H1 (cell line): ENCODE results near the gene GOLPH3L. TPM values are rescaled to one million over a fixed set of nuclear protein-coding genes. Genes with fewer than 3 reads are reported as not detected.
A peak's percentile ranks its signal among the peaks of the same experiment; 100 is the strongest.

Experiments
- CTCF ChIA-PET: fragments of 300-600 bp; sonication (Branson Sonifier 250); formaldehyde crosslinking; loops from one replicate; lab custom pipeline; 2021; ENCODE audit not compliant: partially characterized antibody; lab: Charles Lee
- POLR2A ChIA-PET: fragments of 300-600 bp; sonication (Branson Sonifier 250); formaldehyde crosslinking; loops from one replicate; lab custom pipeline; 2021; ENCODE audit warnings: inconsistent platforms; ENCODE audit not compliant: partially characterized antibody; lab: Charles Lee
- DNase-seq, 2 experiments: peaks; one replicate each; pipeline versions ENCODE4 v3.0.0 to v3.0.0-alpha.2; 2010 to 2022; ENCODE audit warnings: low spot score in 2 of 2, low read depth in 1 of 2, mixed read lengths in 1 of 2
- FAIRE-seq: peaks from 2 replicates; lab custom pipeline; 2011; peaks lifted over from hg19 to GRCh38; lab: Jason Lieb, UNC
- H2AFZ ChIP-seq: 2 replicates; pipeline ENCODE4 v1.8.1; 2012; ENCODE audit warnings: low read length, inconsistent platforms
- H2AK5ac ChIP-seq: 2 replicates; pipeline ENCODE4 v1.6.1; 2013; ENCODE audit warnings: low read depth, low read length
- H2BK120ac ChIP-seq: replicated peaks from 2 replicates; pipeline ENCODE3; 2013; ENCODE audit warnings: low read depth, low read length, inconsistent platforms
- H2BK12ac ChIP-seq: 2 replicates; pipeline ENCODE4 v1.6.1; 2013; ENCODE audit warnings: low read depth, low read length
- H2BK15ac ChIP-seq: 2 replicates; pipeline ENCODE4 v1.6.1; 2013; ENCODE audit warnings: low read length
- H2BK20ac ChIP-seq: 2 replicates; pipeline ENCODE4 v1.6.1; 2013; ENCODE audit warnings: low read length
- H2BK5ac ChIP-seq: 2 replicates; pipeline ENCODE4 v1.6.1; 2013; ENCODE audit warnings: low read depth, low read length
- H3K14ac ChIP-seq: 2 replicates; pipeline ENCODE4 v1.6.1; 2013; ENCODE audit warnings: inconsistent platforms; ENCODE audit not compliant: insufficient read length
- H3K18ac ChIP-seq: 2 replicates; pipeline ENCODE4 v1.6.1; 2013; ENCODE audit warnings: low read length; ENCODE audit errors: extremely low read depth
- H3K23ac ChIP-seq: 2 replicates; pipeline ENCODE4 v1.6.1; 2013; ENCODE audit warnings: inconsistent platforms; ENCODE audit not compliant: insufficient read length
- H3K23me2 ChIP-seq: 2 replicates; pipeline ENCODE4 v1.6.1; 2013; ENCODE audit warnings: low read depth, low read length
- H3K27ac ChIP-seq: 2 replicates; pipeline ENCODE4 v1.6.1; 2011; ENCODE audit warnings: low read depth, low read length, inconsistent platforms
- H3K27me3 ChIP-seq, 4 experiments: replicated peaks in 1 of 4; 1 replicate in 1 of 4; 2 replicates in 3 of 4; pipeline versions ENCODE4 v1.6.1 to v1.8.1; 2011 to 2013; ENCODE audit warnings: low read length in 3 of 4, mild to moderate bottlenecking in 3 of 4, inconsistent platforms in 2 of 4, mixed read lengths in 2 of 4, moderate library complexity in 1 of 4; ENCODE audit not compliant: control insufficient read depth in 3 of 4, insufficient read depth in 3 of 4; ENCODE audit errors: extremely low read depth in 1 of 4
- H3K36me3 ChIP-seq, 4 experiments: 2 replicates each; pipeline versions ENCODE4 v1.6.1 to v1.8.1; 2011 to 2013; ENCODE audit warnings: mild to moderate bottlenecking in 4 of 4, low read length in 3 of 4, moderate library complexity in 2 of 4, control low read depth in 1 of 4, inconsistent platforms in 1 of 4; ENCODE audit not compliant: insufficient read depth in 4 of 4, control insufficient read depth in 2 of 4
- H3K4ac ChIP-seq: replicated peaks from 2 replicates; pipeline ENCODE3; 2013; ENCODE audit warnings: low read length, low read depth, mixed read lengths, inconsistent platforms; ENCODE audit not compliant: insufficient read length
- H3K4me1 ChIP-seq, 4 experiments: replicated peaks in 1 of 4; 1 replicate in 1 of 4; 2 replicates in 3 of 4; pipeline versions ENCODE4 v1.6.1 to v1.8.1; 2011 to 2013; ENCODE audit warnings: low read length in 3 of 4, inconsistent platforms in 2 of 4, mixed read lengths in 1 of 4; ENCODE audit not compliant: insufficient read depth in 4 of 4, control insufficient read depth in 3 of 4
- H3K4me2 ChIP-seq, 2 experiments: 2 replicates each; pipeline versions ENCODE4 v1.6.1 to v1.8.1; 2011 to 2013; ENCODE audit warnings: low read depth in 2 of 2, low read length in 2 of 2, control low read depth in 1 of 2, inconsistent platforms in 1 of 2, mild to moderate bottlenecking in 1 of 2; ENCODE audit not compliant: insufficient read depth in 1 of 2
- H3K4me3 ChIP-seq, 4 experiments: fragments of 200-600, 300-600 bp in 1 of 4; sonication (generic), shearing (Covaris generic), sonication (Bioruptor Twin) in 1 of 4; 2 replicates each; pipeline versions ENCODE4 v1.5.1 to v1.8.1; 2011 to 2016; ENCODE audit warnings: low read length in 4 of 4, low read depth in 3 of 4, control low read depth in 2 of 4, inconsistent platforms in 2 of 4, mild to moderate bottlenecking in 2 of 4, mixed read lengths in 1 of 4, moderate library complexity in 1 of 4; ENCODE audit not compliant: insufficient read depth in 2 of 4; ENCODE audit errors: extremely low read depth in 1 of 4
- H3K56ac ChIP-seq: replicated peaks from 2 replicates; pipeline ENCODE3; 2013; ENCODE audit warnings: low read depth, mild to moderate bottlenecking, mixed read lengths, low read length, inconsistent platforms; ENCODE audit not compliant: insufficient read length
- H3K79me1 ChIP-seq: 2 replicates; pipeline ENCODE4 v1.6.1; 2013; ENCODE audit warnings: low read depth, low read length, control low read depth
- H3K79me2 ChIP-seq, 2 experiments: 2 replicates each; pipeline versions ENCODE4 v1.6.1 to v1.8.1; 2012 to 2013; ENCODE audit warnings: low read length in 2 of 2, mild to moderate bottlenecking in 2 of 2, inconsistent platforms in 1 of 2; ENCODE audit not compliant: insufficient read depth in 2 of 2, control insufficient read depth in 1 of 2
- H3K9ac ChIP-seq, 4 experiments: replicated peaks in 1 of 4; 1 replicate in 1 of 4; 2 replicates in 3 of 4; pipeline versions ENCODE4 v1.6.1 to v1.8.1; 2011 to 2013; ENCODE audit warnings: low read depth in 3 of 4, low read length in 3 of 4, control low read depth in 2 of 4, mild to moderate bottlenecking in 2 of 4, moderate library complexity in 2 of 4, inconsistent platforms in 1 of 4; ENCODE audit errors: extremely low read depth in 1 of 4
- H3K9me3 ChIP-seq, 2 experiments: 2 replicates each; pipeline versions ENCODE4 v1.6.1 to v1.8.1; 2012 to 2013; ENCODE audit warnings: mild to moderate bottlenecking in 2 of 2, moderate library complexity in 2 of 2, control low read depth in 1 of 2, inconsistent platforms in 1 of 2, low read depth in 1 of 2, low read length in 1 of 2, mixed read lengths in 1 of 2; ENCODE audit not compliant: insufficient read depth in 2 of 2
- H4K20me1 ChIP-seq, 2 experiments: replicated peaks in 1 of 2; 2 replicates each; pipeline versions ENCODE3 to v1.8.1; 2011 to 2013; ENCODE audit warnings: inconsistent platforms in 2 of 2, low read length in 2 of 2, mild to moderate bottlenecking in 1 of 2; ENCODE audit not compliant: insufficient read depth in 2 of 2, control insufficient read depth in 1 of 2
- H4K5ac ChIP-seq: 2 replicates; pipeline ENCODE4 v1.6.1; 2013; ENCODE audit warnings: low read length, low read depth, mixed read lengths, inconsistent platforms; ENCODE audit not compliant: insufficient read length
- H4K8ac ChIP-seq: 2 replicates; pipeline ENCODE4 v1.8.0; 2013; ENCODE audit warnings: mild to moderate bottlenecking, moderate library complexity, low read length, inconsistent platforms; ENCODE audit not compliant: insufficient read depth; ENCODE audit errors: extremely low read depth
- H4K91ac ChIP-seq: replicated peaks from 2 replicates; pipeline ENCODE3; 2013; ENCODE audit warnings: low read length, mixed read lengths, inconsistent platforms; ENCODE audit not compliant: insufficient read length
- POLR2AphosphoS5 ChIP-seq: IDR thresholded peaks from 2 replicates; pipeline ENCODE4 v1.6.1; 2011; ENCODE audit warnings: low read depth, low read length
- RAD21 ChIP-seq, 2 experiments: IDR thresholded peaks in 1 of 2; conservative IDR thresholded peaks in 1 of 2; 2 replicates each; pipeline ENCODE4 v1.6.1; 2011; ENCODE audit warnings: low read depth in 2 of 2, low read length in 2 of 2, improper control_type of control experiment in 1 of 2, inconsistent platforms in 1 of 2, mild to moderate bottlenecking in 1 of 2, moderate library complexity in 1 of 2
- YY1 ChIP-seq: IDR thresholded peaks from 2 replicates; pipeline ENCODE4 v1.6.1; 2011; ENCODE audit warnings: low read depth, mild to moderate bottlenecking, low read length
- WGBS, 2 experiments: shearing (Covaris generic) in 1 of 2; methylation state at CpG; one replicate each; pipeline versions ENCODE4 v1.1.6 to v1.1.7; 2013 to 2015; ENCODE audit warnings: low lambda C conversion rate in 2 of 2, mixed read lengths in 2 of 2, inconsistent platforms in 1 of 2, low coverage in 1 of 2, missing lambda C conversion rate in 1 of 2; ENCODE audit not compliant: insufficient replicate concordance in 2 of 2, insufficient coverage in 1 of 2, insufficient read length in 1 of 2; ENCODE audit errors: extremely low coverage in 1 of 2, missing lambda C conversion rate in 1 of 2; 5-methylcytosine and 5-hydroxymethylcytosine counted together
- polyA plus RNA-seq, 7 experiments: library from polyadenylated mRNA; depleted of rRNA in 3 of 7; stranded (reverse) in 5 of 7; unstranded in 2 of 7; fragments of >200 nt in 5 of 7; fragments of 200-250 nt in 2 of 7; gene quantifications; 1 replicate in 5 of 7; 2 replicates in 1 of 7; 4 replicates in 1 of 7; pipeline versions ENCODE4 v1.2.1 to v1.2.3, GENCODE V29; 2011 to 2013; ENCODE audit warnings: missing spikeins in 2 of 7, mixed read lengths in 2 of 7
- total RNA-seq: library from RNA; stranded (reverse); fragmentation: NEBNext Ultra II Directional; extraction: Animal tissue kit (Norgen Biotek cat#: 25700); gene quantifications from 2 replicates; pipeline ENCODE4 v1.2.1, GENCODE V29; 2021

The GOLPH3L gene
- total and polyA plus RNA-seq, 2 of the 8 experiments (the other 6 are each of a cell fraction or from before 2014, with no cell fraction given): 13.3 to 40.8 TPM

- H2AFZ ChIP-seq: no peak overlapping the region
- H3K79me2 ChIP-seq: 0 out of 4 replicates have a peak, but pooled peaks cover 0 to 3% of the 10 kb centered on the region in 2 experiments
- TF ChIP-seq YY1: no peak
- no peak for TF ChIP-seq POLR2AphosphoS5
- peak in 1 of 2 experiments; percentile 18; a peak in 2 of 4 replicates for TF ChIP-seq RAD21 (IDR thresholded peaks at IDR 0.05 in 1 of 2, conservative IDR thresholded peaks at IDR 0.05 in 1 of 2; ENCODE audit: low read depth in 2 of 2, low read length in 2 of 2)
- TF ChIP-seq, all 59 proteins: peak for 1
- H3K9ac ChIP-seq: no peak overlapping the region
- no peaks in the 10 kb centered on the region for H3K23me2 ChIP-seq
- H3K56ac ChIP-seq: no peak overlapping the region
- no peak overlapping the region for H3K23ac ChIP-seq
- ChIA-PET CTCF (interaction anchor here (0.7 to 17.6 kb wide), 15 partner anchors 12 to 342 kb away, joined by 3 to 210 read pairs (median 3); partner anchors contain the start of gene CTSK), POLR2A (interaction anchor here (1.4 to 43.5 kb wide), 8 partner anchors 10 to 178 kb away, joined by 3 to 1380 read pairs (median 6); partner anchors contain the start of genes ADAMTSL4, ENSA and MCL1)
- H4K91ac ChIP-seq: no peak overlapping the region
- FAIRE-seq: no peak
- no peak overlapping the region for H2BK12ac ChIP-seq
- no peak overlapping the region for H2BK20ac ChIP-seq
- no peak overlapping the region for H4K8ac ChIP-seq
- no peak overlapping the region for H2BK120ac ChIP-seq
- 89% methylated on average over 4 of the region's 4 CpGs; no CpG with 5 or more reads in 1 of the 2 experiments for WGBS, 2 experiments
- no peak overlapping the region for H2AK5ac ChIP-seq
- peaks cover 0 to 7% (median 2%) of the 10 kb centered on the region in 4 experiments; a peak in 1 of 7 replicates for H3K4me1 ChIP-seq
- no peak overlapping the region for H3K18ac ChIP-seq
- H3K27me3 ChIP-seq: no peaks in the 10 kb centered on the region
- no peak for DNase-seq
- H3K4ac ChIP-seq: no peak overlapping the region
- H3K36me3 ChIP-seq: peaks cover 25 to 67% (median 54%) of the 10 kb centered on the region in 4 experiments
- no peak overlapping the region for H2BK5ac ChIP-seq
- no peaks in the 10 kb centered on the region for H3K9me3 ChIP-seq
- H4K20me1 ChIP-seq: no peaks in the 10 kb centered on the region
- H3K14ac ChIP-seq: no peak overlapping the region
- H2BK15ac ChIP-seq: no peak overlapping the region
- H3K4me2 ChIP-seq: no peak overlapping the region
- no peaks in the 10 kb centered on the region; the same call in 1 of the 2 replicates for H3K79me1 ChIP-seq
- no peak overlapping the region for H3K4me3 ChIP-seq
- H4K5ac ChIP-seq: no peak overlapping the region
- H3K27ac ChIP-seq: no peak overlapping the region
These were observed 77.1 kb downstream of the GOLPH3L start for GRCh38 chr1:150619576-150620509.
